Left forelimb (tissue), 1 donor: Measurements from ENCODE around the gene TTLL9.

Source experiments
- DNase-seq: peaks from one replicate; pipeline ENCODE4 v3.0.0-alpha.2; 2018; ENCODE audit warnings: low spot score

Gene TTLL9

DNA sequence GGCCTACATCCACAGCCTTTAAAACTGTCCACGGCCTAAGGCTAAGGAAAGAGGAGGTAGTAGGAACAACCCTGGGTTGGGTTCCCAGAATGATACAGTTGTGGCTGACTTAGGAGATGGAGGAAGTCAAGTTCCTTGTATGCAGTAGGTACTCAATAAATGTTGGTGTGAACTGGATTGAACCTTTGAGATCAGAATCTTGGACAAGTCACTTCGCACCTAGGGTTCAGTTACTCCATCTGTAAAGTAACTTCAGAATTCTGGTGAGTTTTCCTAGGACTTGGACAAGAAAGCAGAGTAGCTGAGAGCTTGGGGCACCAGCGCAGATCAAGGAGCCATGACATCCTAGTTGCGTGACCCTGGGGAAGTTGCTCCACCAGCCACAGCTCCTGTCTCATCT, 106.6 kb downstream of the TTLL9 start:
- no peak for DNase-seq

DNA sequence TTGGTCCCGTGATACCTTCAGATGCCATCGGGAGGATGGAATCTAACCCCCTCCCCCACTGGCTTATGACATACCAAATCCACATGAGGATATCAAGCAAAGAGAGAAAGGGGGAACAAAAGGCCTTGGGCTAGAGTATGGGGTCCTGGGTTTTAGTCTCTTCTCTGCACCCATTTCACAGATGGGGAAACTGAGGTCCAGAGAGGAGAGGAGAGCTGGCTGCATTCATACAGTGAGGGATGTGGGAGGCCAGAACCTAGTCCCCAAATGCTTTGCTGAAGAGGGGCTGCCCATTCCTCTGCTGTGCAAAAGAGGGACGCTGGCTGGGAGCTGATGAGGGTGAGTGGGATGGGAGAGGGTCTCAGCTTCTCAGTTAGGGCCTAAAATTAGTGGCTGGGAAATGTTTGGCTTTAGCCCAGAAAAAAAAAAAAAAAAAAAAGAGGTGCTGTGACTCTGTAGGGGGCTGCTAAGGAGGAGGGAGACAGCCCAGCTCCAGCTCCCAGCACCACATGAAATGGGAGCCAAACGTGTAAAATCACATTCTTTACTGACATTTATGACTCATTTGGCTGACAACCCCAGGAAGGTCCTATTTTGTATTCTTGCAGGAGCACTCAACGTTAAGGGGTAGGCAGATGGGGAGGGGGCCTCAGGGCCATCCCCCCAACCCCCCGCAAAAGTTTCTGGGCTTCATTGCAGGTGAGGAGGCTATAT, 109.4 kb downstream of the TTLL9 start:
- DNase-seq, result no peak

DNA sequence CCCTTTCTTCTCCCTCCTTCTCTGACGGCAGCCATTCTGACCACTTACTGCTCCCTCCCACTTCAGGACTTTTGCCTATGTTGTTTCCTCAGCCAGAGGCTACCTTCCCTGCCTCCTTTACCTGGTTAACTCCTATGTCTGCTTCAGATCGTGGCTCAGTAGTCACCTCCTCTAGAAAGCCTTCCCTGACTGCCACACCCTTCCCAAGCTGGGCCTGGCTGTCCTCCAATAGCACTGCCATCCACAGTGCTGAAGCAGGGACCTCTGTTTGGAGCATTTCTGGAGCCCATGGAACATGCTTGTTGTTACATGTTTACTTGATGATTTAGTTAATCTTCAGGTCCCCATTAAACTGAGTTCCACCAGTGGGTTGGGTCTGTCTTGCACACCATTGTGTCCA, 111.3 kb downstream of the TTLL9 start:
- DNase-seq, result no peak

DNA sequence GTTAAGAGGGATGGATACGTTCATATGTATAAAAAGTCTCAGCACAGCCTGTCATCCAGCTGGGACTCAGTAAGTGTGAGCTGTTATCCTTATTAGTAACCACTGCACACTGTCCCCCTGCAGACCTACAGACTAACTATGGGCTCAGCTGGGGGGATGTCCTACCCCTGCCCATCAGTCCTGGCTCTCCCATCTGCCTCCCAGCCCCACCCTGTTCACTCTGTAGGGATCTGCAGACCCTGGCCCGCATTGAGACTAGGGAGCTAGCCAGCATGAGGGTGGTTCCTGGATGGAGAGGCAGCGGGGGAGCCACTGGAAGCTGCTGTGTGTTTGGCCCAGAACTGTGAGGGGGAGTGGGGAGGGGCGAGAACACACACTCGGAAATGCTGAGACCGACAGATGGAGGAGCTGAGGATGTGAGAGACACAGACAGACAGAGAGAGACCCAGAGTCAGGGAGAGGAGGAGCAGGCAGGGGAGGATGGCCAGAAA, 114.6 kb downstream of the TTLL9 start:
- no peak for DNase-seq

DNA sequence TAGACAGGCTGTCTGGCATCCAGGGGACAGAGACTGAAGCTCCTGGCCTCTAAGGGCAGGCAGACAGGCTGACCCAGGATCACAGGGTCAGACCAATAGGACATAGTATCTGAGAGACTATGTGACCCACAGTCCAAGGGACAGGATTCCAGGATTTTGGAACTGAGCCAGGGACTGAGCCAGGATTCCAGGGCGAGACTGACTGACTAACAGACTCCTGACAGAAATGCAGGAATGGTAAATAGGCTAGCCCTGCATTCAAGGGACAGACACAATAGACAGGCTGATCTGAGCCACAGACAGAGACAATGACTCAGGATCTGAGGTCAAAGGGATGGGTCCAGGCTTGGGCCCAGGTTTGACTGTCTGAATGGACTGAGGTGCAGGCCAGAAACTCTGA, 117.3 kb downstream of the TTLL9 start:
- no peak for DNase-seq

DNA sequence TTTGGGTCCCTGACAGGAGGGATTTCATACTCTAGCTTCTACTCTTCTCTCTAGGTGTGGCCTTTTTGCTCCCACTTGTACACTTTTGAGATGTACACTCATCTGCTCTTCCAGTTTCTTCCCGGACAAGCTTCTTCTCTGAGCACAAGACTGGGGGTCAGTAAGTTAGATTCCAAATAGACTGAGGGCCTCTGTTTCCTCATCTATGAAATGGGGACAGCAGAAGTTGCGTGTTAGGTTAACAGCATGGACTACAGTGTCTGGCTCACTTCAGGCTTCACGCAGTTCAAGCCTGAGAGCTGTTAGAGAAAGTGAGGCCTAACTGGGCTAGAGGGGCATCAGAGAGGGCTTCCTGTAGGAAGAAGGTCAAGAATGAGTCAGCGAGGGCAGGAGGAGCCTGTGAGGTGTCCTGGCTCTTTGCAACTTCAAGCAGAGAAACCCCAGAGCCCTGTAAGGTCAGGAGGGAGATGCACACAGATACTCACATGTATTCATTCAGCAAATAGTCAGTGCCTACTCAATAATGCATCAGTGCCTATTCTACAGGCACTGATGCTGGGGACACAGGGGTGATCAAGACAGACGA, 118.1 kb downstream of the TTLL9 start:
- DNase-seq, result no peak

DNA sequence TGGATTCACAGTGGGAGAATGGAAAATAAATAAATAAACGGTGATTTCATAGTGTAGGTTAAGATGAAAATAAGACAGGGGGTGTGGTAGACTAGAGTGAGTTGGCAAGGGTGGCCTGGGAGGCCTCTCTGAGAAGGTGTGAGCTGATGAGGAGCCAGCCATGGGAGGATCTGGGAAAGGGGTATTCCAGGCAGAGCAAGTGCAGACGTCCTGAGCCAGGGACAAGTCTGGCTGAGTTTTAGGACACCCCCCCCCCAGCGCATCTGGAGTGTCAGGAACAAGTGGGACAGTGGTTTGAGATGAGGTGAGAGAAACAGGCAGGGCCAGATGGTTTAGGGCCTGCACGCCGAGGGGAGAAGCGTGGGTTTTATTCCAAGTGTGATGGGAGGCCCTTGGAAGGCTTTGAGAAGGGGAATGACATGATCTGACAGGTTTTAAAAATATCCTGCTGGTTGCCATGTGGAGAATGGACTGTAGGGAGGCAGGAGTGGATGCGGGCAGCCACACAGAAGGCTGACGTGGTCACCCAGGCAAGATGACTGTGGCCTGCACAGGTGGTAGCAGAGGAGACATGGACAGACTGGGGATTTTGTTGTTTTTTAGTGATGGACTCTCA, 118.7 kb downstream of the TTLL9 start:
- DNase-seq, result no peak

DNA sequence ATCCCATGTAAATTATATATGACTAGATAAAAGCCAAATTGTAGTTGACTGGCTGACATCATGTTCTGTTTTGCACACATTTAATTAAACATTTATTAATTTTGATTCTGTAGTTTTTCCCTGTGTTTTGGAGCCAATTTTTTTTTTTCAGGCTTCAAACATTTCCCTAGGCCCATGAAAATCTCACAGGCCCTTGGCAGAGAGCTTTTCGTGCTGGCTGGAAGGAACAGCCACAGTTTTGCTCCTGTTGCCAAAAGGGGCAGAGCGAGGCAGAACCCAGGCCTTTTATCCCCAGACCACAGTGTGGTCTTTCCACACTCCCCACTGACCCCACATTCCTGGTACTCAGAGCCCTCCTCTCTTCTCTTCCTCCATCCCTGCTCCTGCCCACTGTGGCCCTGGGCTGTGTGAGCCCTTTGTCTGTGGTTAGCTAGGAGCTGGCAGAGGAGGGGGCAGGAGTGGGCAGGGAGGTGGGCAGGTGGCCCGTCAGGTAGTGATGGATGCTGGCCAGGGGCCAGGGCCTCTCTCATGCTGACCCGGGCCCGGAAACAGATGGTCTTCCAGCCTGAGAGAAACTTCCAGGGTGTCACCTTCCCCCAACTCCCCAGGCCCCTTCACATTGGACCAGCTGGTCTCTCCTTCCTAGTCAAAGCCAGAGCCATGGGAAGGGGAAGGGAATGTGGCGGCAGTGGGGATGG, 120.4 kb downstream of the TTLL9 start:
- DNase-seq, result no peak

DNA sequence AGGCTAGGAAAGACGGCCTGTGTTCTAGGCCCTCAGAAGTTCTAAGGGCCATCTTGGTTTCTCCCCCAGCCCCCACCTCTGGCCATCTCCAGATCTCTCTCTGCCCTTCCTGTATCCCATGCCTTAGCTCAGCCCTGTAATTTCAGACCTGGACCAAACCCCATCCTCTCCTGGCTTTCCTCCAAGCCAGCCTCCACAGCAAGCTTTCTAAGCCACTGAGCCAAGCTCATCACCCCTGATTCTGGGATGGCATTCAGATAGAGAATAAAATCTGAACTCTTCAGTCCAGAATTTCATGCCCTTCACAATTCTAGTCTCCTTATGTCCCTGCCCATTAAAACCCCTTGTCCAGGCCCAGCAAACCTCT, 120.9 kb downstream of the TTLL9 start:
- DNase-seq, result no peak

DNA sequence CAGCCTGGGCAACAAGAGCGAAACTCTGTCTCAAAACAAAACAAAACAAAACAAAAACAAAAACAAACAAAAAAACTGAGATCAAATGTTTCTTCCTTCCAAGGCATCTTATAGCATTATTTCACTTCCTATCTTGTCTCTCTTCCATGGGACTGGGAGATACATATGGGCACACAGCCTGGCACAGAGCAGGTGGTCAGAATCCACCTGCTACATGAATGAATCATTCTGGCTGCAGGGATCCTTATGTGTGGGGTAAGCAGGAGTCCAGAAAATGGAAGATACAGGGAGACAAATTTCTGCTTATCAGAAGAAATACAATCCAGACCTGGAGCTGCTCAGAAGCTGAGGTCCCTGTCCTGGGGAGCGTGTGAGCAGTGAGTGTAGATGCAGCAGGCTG, 121.7 kb downstream of the TTLL9 start:
- DNase-seq, result no peak
